NCI-H774 (cell line): ENCODE measurements around the gene GET4.
"Not testable (repeated sequence)": the region's sequence is repeated elsewhere in the genome, so short reads cannot be mapped to it uniquely, and the experiment has no call there.

ENCODE experiments used
- DNase-seq: peaks from one replicate; lab custom pipeline; 2025; lab: John Stamatoyannopoulos, UW

The GET4 gene

GRCh38 chr7:845731-846130 is 30.6 kb upstream of the GET4 start:
- no peak for DNase-seq

GRCh38 chr7:846958-847650 is 29.2 kb upstream of the GET4 start:
- DNase-seq = not testable (repeated sequence)

- not testable (repeated sequence) for DNase-seq
Measured at GRCh38 chr7:847728-848127, 28.6 kb upstream of the GET4 start.

- DNase-seq = no peak
Measured at GRCh38 chr7:849145-849544, 27.2 kb upstream of the GET4 start.

GRCh38 chr7:849781-850180 is 26.6 kb upstream of the GET4 start:
- DNase-seq = no peak

GRCh38 chr7:851204-851603 is 25.1 kb upstream of the GET4 start:
- no peak for DNase-seq

GRCh38 chr7:853366-854117 is 22.8 kb upstream of the GET4 start:
- no peak for DNase-seq

GRCh38 chr7:854118-854775 is 22.1 kb upstream of the GET4 start:
- DNase-seq = no peak

- no peak for DNase-seq
Measured at GRCh38 chr7:855686-856369, 20.5 kb upstream of the GET4 start.

- DNase-seq = no peak
Measured at GRCh38 chr7:856444-857095, 19.8 kb upstream of the GET4 start.

GRCh38 chr7:857661-858060 is 18.7 kb upstream of the GET4 start:
- no peak for DNase-seq

- no peak for DNase-seq
Measured at GRCh38 chr7:859359-860030, 16.9 kb upstream of the GET4 start.

- no peak for DNase-seq
Measured at GRCh38 chr7:860149-860548, 16.2 kb upstream of the GET4 start.

GRCh38 chr7:861222-861621 is 15.1 kb upstream of the GET4 start:
- no peak for DNase-seq

- no peak for DNase-seq
Measured at GRCh38 chr7:862157-862556, 14.2 kb upstream of the GET4 start.

- no peak for DNase-seq
Measured at GRCh38 chr7:863106-863505, 13.2 kb upstream of the GET4 start.

- no peak for DNase-seq
Measured at GRCh38 chr7:865921-866320, 10.4 kb upstream of the GET4 start.

GRCh38 chr7:867001-867405 is 9.4 kb upstream of the GET4 start:
- no peak for DNase-seq

GRCh38 chr7:867406-868188 is 8.8 kb upstream of the GET4 start:
- DNase-seq = no peak

GRCh38 chr7:868189-868486 is 8.2 kb upstream of the GET4 start:
- no peak for DNase-seq

- no peak for DNase-seq
Measured at GRCh38 chr7:869348-869747, 7.0 kb upstream of the GET4 start.
